Osteocyte (in vitro differentiated cells): Measurements from ENCODE around the gene HOXD10. TPM values are rescaled to one million over a fixed set of nuclear protein-coding genes. Genes with fewer than 3 reads are reported as not detected.

Source experiments
- DNase-seq: peaks from one replicate; pipeline ENCODE4 v3.0.0; 2021; ENCODE audit warnings: mixed read lengths; ENCODE audit not compliant: unreplicated experiment; ENCODE audit errors: extremely low spot score
- H3K27ac Mint-ChIP-seq: one replicate; pipeline ENCODE4 v1.8.0; 2021; ENCODE audit warnings: mild to moderate bottlenecking, mixed read lengths; ENCODE audit not compliant: unreplicated experiment
- H3K27me3 Mint-ChIP-seq: one replicate; pipeline ENCODE4 v1.8.0; 2021; ENCODE audit warnings: mixed read lengths; ENCODE audit not compliant: unreplicated experiment
- H3K36me3 Mint-ChIP-seq: one replicate; pipeline ENCODE4 v1.8.0; 2021; ENCODE audit warnings: mixed read lengths; ENCODE audit not compliant: unreplicated experiment
- H3K4me1 Mint-ChIP-seq: one replicate; pipeline ENCODE4 v1.8.0; 2021; ENCODE audit warnings: mixed read lengths; ENCODE audit not compliant: unreplicated experiment
- H3K4me3 Mint-ChIP-seq: one replicate; pipeline ENCODE4 v1.8.0; 2021; ENCODE audit warnings: mild to moderate bottlenecking, moderate library complexity, mixed read lengths; ENCODE audit not compliant: unreplicated experiment
- H3K9me3 Mint-ChIP-seq: one replicate; pipeline ENCODE4 v1.8.0; 2021; ENCODE audit warnings: mixed read lengths; ENCODE audit not compliant: unreplicated experiment
- total RNA-seq: library from RNA; stranded (reverse); gene quantifications from 2 replicates; pipeline ENCODE4 v1.2.1, GENCODE V29; 2021
- TF ChIP-seq, protein P1 (sequence below): fragments of 200-600 bp; sonication (generic); IDR thresholded peaks from 2 replicates; pipeline ENCODE4 v1.5.0; 2021; ENCODE audit warnings: antibody characterized with exemption, mild to moderate bottlenecking, moderate library complexity

Gene HOXD10
- total RNA-seq, 1 donor from 2014 or later = not detected

DNA sequence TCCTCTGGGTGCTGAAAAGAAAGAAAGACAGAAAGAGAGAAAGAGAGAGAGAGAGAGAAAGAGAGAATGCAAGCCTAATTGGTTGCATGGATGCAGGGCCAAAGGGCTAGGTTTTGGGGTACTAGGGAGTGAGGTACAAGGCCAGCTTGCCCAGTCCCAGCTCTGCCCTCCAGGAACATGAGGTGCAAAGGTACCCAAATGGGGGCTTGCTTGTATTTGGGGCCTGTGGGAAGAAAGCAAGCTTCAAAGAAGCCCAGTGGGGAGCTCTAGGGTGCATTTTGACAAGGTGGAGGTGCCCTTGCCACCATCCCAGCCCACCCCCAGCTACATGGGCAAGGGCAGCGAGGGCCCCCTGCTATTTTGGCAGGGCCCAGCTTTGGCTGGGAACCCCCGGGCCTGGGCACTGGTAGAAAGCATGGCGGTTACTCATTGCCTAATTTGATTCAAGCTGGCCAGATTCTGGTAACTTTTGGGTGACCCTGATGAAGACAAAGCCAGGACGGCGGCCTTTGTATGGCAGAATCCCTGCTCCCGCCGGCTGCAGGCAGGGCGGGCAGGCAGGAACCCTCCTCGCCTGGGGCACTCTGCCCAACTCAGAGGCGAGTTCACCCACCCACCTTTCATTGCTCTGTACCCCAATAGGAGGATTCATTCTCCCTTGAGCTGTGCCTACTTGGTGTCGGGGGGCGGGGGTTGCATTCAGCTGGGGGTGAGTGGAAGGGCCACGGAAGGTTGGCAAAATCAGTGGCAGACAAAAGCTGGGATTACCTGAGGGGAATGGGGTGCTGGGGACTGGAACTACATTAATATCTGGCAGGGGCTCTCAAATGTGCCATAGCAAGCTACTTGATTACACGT, 34.2 kb downstream of the HOXD10 start:
- DNase-seq = no peak
- no peaks in the 10 kb centered on the region for H3K36me3 Mint-ChIP-seq

DNA sequence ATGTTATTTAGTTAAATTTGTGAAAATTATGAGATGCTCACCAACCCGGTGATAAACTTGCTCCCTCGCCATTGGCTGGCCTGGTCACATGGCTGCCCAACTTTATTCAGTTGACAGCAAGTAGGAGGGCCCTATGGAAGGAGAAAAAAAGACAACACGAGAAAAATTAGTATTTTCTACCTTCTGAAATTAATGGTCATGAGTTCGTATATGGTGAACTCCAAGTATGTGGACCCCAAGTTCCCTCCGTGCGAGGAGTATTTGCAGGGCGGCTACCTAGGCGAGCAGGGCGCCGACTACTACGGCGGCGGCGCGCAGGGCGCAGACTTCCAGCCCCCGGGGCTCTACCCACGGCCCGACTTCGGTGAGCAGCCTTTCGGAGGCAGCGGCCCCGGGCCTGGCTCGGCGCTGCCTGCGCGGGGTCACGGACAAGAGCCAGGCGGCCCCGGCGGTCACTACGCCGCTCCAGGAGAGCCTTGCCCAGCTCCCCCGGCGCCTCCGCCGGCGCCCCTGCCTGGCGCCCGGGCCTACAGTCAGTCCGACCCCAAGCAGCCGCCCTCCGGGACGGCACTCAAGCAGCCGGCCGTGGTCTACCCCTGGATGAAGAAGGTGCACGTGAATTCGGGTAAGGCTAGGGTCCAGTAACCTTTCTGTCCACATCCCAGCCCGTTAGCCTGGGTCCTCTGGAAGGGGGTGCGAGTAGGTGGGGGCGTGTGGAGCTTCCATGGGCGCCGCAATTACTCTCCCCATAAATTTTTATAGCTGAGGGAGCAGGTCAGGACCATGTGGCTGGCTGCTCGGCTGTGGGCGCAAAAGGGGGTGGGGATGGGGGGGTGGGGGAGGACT, 35.1 kb downstream of the HOXD10 start, which contains the start of gene HOXD4:
Gene HOXD4, plus strand, starts transcription at position 109 of the 846 bp plus-strand sequence. Its CDS starts 84 bp downstream, at position 193.
- Mint-ChIP-seq H3K4me1 (no peaks in the 10 kb centered on the region), H3K9me3 (no peaks in the 10 kb centered on the region), H3K27ac (no peak within 1 kb of the TSS), H3K27me3 (peaks cover 91% of the 10 kb centered on the region), H3K36me3 (no peaks in the 10 kb centered on the region), H3K4me3 (no peak within 1 kb of the TSS)
- no peak for DNase-seq
- TF ChIP-seq, protein P1, sequence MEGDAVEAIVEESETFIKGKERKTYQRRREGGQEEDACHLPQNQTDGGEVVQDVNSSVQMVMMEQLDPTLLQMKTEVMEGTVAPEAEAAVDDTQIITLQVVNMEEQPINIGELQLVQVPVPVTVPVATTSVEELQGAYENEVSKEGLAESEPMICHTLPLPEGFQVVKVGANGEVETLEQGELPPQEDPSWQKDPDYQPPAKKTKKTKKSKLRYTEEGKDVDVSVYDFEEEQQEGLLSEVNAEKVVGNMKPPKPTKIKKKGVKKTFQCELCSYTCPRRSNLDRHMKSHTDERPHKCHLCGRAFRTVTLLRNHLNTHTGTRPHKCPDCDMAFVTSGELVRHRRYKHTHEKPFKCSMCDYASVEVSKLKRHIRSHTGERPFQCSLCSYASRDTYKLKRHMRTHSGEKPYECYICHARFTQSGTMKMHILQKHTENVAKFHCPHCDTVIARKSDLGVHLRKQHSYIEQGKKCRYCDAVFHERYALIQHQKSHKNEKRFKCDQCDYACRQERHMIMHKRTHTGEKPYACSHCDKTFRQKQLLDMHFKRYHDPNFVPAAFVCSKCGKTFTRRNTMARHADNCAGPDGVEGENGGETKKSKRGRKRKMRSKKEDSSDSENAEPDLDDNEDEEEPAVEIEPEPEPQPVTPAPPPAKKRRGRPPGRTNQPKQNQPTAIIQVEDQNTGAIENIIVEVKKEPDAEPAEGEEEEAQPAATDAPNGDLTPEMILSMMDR = no peak

More for the DNA sequence above, 34.2 kb downstream of the HOXD10 start:
- peaks cover 90% of the 10 kb centered on the region for H3K27me3 Mint-ChIP-seq
- H3K4me1 Mint-ChIP-seq = no peaks in the 10 kb centered on the region
- H3K4me3 Mint-ChIP-seq = no peak overlapping the region
- TF ChIP-seq, protein P1 = no peak
- H3K27ac Mint-ChIP-seq = no peak overlapping the region
- H3K9me3 Mint-ChIP-seq = no peaks in the 10 kb centered on the region

- no peaks in the 10 kb centered on the region for H3K9me3 Mint-ChIP-seq
- no peaks in the 10 kb centered on the region for H3K36me3 Mint-ChIP-seq
- DNase-seq = no peak
- TF ChIP-seq, protein P1 = no peak
- H3K27ac Mint-ChIP-seq = no peak overlapping the region
- no peak overlapping the region for H3K4me3 Mint-ChIP-seq
- peaks cover 2% of the 10 kb centered on the region for H3K4me1 Mint-ChIP-seq
- H3K27me3 Mint-ChIP-seq = peaks cover 87% of the 10 kb centered on the region
These were observed 36.0 kb downstream of the HOXD10 start for GRCh38 chr2:176152350-176153181.

DNA sequence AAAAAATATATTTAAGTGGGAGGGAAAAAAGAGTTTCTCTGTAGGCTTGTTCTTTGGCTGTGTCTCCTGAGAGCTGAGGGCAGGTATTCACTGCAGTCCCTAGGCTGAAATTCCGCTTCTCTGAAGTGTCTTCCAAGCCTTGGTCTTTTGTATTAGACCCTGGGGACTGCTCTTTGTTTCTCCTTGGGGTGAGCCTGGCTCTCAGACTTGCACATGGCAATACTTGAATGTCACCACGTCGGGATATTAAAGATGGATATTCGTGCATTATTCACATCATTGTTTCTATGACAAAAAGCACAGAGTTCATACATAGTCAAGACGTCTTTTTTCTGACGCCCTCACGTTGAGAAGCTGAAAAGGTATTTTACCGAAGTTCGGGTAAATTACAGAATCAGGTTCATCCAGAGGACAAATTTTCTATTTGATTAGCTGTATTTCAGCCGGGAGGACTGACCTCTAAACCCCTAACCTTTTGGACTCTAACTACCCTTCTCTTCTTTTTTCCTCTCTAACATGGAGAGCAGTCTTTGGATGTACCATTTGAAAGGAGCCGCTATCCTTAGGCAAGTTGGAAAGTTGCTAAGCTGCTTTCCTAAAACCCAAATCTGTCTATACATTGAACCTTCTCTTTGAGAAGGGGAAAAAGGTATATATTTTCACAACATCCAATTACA, 38.1 kb downstream of the HOXD10 start:
- peaks cover 14% of the 10 kb centered on the region for H3K4me1 Mint-ChIP-seq
- TF ChIP-seq, protein P1 = no peak
- no peaks in the 10 kb centered on the region for H3K36me3 Mint-ChIP-seq
- H3K27ac Mint-ChIP-seq = no peak overlapping the region
- no peak overlapping the region for H3K4me3 Mint-ChIP-seq
- peaks cover 82% of the 10 kb centered on the region for H3K27me3 Mint-ChIP-seq
- no peak for DNase-seq
- no peaks in the 10 kb centered on the region for H3K9me3 Mint-ChIP-seq
